Glomerular visceral epithelial cell (primary cell): ENCODE results near the gene PYGB.

ENCODE experiments used
- DNase-seq: peaks from one replicate; pipeline ENCODE4 v3.0.0-alpha.2; 2016; ENCODE audit errors: extremely low spot score

PYGB gene

DNA sequence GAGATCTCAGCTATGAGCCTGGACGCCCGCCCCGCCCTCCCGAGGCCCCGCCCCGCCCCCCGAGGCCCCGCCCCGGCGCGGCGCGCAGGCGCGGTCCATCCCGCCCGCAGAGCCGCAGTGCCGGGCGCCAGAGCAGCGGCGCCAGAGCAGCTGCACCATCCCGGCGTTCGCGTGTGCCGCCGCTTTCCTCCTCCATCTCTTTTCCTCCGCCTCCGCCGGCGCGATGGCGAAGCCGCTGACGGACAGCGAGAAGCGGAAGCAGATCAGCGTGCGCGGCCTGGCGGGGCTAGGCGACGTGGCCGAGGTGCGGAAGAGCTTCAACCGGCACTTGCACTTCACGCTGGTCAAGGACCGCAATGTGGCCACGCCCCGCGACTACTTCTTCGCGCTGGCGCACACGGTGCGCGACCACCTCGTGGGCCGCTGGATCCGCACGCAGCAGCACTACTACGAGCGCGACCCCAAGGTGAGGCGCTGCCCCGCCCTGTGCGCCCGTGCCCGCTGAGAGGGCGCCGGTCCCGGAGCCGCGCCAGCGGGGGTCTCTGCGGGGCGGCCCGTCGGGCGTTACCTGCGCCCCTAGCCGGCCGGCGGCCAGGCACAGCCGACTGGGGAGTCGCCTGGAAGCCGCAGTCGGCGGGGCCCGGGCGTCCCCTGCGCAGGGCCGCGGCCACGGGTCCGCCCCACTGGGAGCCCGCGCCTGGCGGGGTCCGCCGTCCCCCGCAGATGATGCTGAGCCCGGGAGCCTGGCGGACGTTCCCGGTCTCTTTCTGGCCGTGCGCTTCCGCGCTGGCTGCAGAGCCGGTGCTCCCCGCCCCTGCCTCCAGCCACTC is at the start of gene PYGB:
PYGB (plus strand) TSS at position 130 of the 830 bp plus-strand sequence; CDS start at position 224, 94 bp downstream.
- peak; percentile 90 for DNase-seq

GRCh38 chr20:25198663-25199383 is 49.1 kb upstream of the PYGB start:
- DNase-seq, result no peak

GRCh38 chr20:25199473-25200260 is 48.2 kb upstream of the PYGB start:
- DNase-seq, result no peak

DNA sequence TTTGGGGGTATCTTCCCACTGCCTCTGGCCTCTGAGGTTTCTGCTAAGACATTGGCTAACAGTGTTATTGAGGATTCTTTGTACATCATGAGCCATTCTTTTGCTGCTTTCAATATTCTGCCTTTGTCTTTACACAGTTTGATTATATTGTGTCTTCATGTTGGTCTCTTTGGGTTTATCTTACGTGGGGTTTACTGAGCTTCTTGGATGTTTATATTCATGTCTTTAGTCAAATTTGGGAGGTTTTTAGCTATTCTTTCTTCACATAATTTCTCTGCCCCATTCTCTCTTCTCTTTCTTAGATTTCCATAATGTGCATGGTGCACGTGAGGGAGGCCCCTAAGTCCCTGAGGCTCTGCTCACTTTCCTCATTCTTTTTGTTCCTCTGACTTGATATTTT is 44.8 kb upstream of the PYGB start:
- DNase-seq, result no peak

- no peak for DNase-seq
Observed at GRCh38 chr20:25203871-25204320, 44.0 kb upstream of the PYGB start.

- no peak for DNase-seq
Observed at GRCh38 chr20:25204550-25205276, 43.2 kb upstream of the PYGB start.

- DNase-seq, result no peak
Observed at GRCh38 chr20:25205277-25206062, 42.4 kb upstream of the PYGB start.

DNA sequence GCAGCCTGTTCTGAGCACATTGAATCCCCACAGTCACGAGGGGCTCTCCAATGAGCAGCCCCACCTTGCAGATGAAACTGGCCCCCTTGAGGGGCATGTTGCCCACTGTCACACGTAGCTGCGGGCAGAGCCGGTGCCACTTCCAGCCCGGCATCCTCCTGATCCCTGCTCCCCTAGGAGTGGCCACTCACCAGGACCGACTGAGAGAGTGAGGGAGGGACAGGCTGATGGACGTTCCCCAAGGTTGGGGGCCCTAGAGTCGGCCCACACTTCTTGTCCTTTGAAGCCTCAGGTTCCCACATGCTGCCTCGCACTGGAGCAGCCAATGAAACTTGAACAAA is 41.9 kb upstream of the PYGB start:
- no peak for DNase-seq

DNA sequence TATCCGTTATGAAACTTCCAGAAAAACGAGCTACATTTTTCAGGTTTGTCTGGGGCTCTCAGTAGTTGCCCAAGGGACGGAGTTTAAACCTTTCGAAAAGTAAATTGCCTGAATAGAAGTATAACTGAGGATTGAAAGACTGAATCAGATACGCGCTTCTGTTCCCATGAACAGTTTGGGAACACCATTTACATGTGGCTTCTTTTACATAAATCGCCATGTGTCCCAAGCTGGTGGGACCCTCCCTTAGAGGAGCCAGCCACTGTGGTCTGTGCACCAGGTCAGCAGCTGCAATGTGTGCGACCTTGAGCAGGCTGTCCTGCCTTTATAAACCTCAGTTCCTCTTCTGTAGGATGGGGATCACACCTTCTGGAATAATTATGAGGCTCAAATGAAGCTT is 41.3 kb upstream of the PYGB start:
- no peak for DNase-seq

DNA sequence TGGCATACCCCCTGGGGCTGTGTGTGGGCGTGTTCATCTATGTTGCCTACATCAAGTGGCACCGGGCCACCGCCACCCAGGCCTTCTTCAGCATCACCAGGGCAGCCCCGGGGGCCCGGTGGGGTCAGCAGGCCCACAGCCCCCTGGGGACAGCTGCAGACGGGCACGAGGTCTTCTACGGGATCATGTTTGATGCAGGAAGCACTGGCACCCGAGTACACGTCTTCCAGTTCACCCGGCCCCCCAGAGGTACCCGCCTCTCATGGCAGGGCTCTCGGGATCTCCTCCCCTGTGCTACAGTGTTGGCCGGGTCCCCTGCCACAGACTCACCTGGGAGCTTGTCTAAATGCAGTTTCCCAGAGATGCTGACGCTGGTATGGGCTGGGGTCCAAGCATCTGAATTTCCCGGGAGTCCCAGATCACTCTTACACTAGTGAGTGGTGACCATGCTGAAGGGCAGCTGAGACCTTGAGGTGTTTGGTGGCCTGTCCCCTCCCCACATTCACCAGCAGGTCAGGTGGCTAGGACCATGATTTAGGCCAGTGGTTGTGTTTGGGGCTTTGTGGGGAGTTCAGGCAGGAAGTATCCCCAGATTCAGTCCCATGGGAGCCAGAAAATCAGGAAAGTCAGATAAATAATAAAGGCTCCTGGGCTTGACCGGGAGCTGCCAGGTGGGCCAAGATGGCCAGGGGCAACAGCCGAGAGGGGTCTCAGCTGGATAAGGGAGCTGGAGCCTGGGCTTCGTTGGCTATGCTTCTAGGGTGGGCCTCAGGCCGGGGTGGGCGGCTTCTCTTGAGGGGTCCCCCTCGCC is 40.5 kb upstream of the PYGB start:
- DNase-seq, result no peak

- DNase-seq, result no peak
Observed at GRCh38 chr20:25207960-25208534, 39.8 kb upstream of the PYGB start.

DNA sequence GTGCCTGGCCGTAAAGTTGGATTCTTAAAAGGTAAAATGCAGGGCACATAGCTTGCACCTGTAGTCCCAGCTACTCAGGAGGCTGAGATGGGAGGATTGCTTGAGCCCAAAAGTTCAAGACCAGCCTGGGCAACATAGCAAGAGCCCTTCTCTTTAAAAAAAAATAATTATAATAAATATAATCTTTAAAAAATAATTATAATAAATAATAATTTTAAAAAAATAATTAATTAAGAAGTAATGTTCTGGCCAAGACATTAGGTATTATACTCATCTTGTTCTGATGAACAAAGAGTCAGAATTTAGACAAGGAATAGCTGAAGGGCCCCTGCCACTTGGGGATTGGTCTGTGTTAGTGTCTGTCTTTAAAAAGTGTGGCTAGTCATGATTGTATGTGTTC is 38.5 kb upstream of the PYGB start:
- DNase-seq, result no peak

DNA sequence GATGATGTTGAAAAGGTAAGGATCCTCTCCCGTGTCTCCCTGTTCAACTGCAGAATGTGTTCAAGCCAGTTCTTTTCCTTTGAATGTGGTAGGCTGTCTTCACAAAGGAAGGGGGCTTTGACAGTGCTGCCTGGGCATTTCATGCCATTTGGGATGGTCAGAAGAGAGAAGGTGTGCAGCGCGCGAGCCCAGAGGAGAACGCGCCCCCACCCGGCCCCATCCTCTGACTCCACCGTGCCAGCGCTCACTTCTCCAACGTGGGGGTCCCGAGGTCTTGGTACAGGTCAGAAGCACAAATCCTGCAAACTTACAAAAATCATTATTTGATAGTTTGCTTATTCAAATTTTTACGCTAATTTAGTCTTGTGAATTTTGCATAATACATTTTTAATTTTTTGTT is 38.0 kb upstream of the PYGB start:
- DNase-seq, result no peak

DNA sequence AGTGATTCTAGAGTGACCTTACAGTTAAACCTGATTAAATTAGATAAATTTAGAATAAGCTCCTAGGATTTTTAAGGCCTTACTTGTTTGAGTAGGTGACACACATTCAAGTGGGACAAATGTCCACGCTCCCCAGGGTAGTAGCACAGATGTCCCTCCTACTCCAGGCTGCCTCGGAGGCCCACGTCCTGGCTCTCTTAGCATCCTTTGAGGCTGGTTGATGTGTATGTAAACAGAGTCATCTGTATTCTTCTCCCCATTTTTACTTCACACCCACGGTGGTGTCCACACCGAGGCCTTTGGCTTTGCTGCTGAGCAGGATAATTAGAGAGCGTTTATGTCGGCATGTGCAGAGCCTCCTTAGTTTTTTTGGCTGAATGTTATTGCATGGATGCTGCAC is 36.6 kb upstream of the PYGB start:
- DNase-seq, result no peak

- no peak for DNase-seq
Observed at GRCh38 chr20:25212242-25212641, 35.6 kb upstream of the PYGB start.

DNA sequence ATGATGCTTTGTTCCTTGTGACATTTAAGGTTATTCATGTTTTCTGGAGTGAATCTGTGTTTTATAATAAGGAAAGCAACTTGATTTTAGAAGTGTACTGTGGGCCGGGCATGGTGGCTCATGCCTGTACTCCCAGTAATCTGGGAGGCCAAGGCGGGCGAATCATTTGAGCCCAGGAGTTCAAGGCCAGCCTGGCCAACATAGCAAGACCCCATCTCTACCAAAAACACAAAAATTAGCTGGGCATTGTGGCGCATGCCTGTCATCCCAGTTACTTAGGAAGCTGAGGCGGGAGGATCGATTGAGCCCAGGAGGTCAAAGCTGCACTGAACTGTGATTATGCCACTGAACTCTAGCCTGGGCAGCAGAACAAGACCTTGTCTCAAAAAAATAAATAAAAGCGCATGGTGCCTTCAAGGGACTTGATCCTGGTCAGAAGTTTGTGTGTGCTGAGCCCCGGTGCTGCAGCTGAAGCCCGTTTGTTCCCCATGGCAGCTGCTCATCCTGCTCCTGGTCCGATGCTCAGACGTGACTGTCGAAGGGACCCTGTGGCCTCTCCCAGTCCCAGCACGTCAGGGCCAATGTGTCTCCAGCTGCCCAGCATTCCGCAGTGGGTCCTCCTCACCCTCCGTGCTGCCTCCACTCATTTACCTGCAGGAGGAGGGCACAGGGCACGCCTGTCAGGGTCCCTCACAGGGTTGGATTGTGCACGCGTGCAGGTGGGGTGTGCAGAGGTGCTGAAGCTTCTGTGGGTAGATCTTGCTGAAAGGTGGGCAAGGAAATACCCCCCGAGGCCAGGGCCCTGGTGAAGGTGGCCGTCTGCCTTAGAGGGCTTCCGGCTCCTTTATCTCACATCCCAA is 34.1 kb upstream of the PYGB start:
- DNase-seq, result no peak

DNA sequence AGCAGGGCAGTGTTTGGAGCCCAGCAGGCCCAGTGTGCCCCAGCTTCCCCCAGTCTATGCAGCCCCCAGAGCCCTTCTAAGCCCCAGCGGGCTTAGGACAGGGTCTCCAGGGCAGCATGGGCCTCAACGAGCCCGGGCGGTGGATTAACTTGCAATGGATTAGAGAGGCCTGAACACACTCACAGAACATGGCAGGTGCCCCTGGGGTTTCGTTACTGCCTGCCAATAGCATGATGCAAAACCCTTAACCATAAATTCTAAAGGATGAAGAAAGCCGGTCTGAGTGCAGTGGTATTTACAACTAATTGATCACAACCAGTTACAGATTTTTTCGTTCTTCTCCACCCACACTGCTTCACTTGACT is 33.5 kb upstream of the PYGB start:
- DNase-seq, result no peak

GRCh38 chr20:25214819-25215218 is 33.1 kb upstream of the PYGB start:
- no peak for DNase-seq

DNA sequence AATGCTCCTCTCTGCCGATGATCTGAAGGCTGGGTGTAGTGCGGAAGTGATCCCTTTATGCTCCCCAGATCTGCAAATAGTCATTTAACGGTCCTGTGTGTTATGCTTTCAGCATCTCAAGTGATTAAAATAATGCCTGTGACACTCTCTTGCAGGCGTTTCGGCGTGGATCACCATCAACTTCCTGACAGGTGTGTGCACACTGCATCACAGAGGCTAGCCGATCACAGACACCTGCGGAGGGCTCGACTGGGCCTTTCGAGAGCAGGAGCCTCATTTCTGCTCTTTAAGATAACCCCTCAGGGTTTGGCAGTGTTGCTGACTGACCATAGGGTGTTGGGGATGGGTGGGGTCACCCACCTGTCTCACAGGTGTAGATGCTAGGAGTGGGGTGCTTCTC is 32.4 kb upstream of the PYGB start:
- no peak for DNase-seq
